GM12878 (cell line): ENCODE results near the gene PCSK9. TPM values are rescaled to one million over a fixed set of nuclear protein-coding genes. Genes with fewer than 3 reads are reported as not detected.

Experiments
- ATAC-seq: fragments of 200-7000 bp; cut with Tn5 transposase; 3 replicates; pipeline ENCODE4 v1.9.1; 2020; ENCODE audit warnings: mild to moderate bottlenecking, moderate library complexity
- BruUV-seq: library from RNA; stranded (reverse); fragments of 400-500 nt; replicated peaks from 2 replicates; lab custom pipeline; 2021; lab: Mats Ljungman, UMichigan
- CTCF ChIA-PET: fragments of 300-600 bp; sonication (Branson Sonifier 250); formaldehyde crosslinking; extraction: SDS; loops from one replicate; lab custom pipeline; 2021; ENCODE audit warnings: inconsistent platforms; lab: Yijun Ruan, JAX
- POLR2A ChIA-PET: fragments of 350-600 bp; formaldehyde crosslinking; extraction: SDS; loops from one replicate; lab custom pipeline; 2021; ENCODE audit warnings: inconsistent platforms; lab: Charles Lee
- RAD21 ChIA-PET: fragments of 300-600 bp; sonication (Branson Sonifier 250); formaldehyde crosslinking; loops from one replicate; lab custom pipeline; 2023; ENCODE audit warnings: antibody characterized with exemption; ENCODE audit not compliant: unreplicated experiment; lab: Charles Lee
- SMC1A ChIA-PET: fragments of 300-600 bp; sonication (Branson Sonifier 250); formaldehyde crosslinking; loops from one replicate; lab custom pipeline; 2023; ENCODE audit not compliant: unreplicated experiment, uncharacterized antibody; lab: Charles Lee
- DNase-seq: peaks from one replicate; pipeline ENCODE4 v3.0.0-alpha.2; 2011; ENCODE audit warnings: low read depth, low spot score
- FAIRE-seq: peaks from 3 replicates; lab custom pipeline; 2011; peaks lifted over from hg19 to GRCh38; lab: Jason Lieb, UNC
- H2AFZ ChIP-seq: 2 replicates; pipeline ENCODE4 v1.6.0; 2011; ENCODE audit warnings: low read depth, low read length, control low read depth; ENCODE audit not compliant: control insufficient read depth
- H3K27ac ChIP-seq: 2 replicates; pipeline ENCODE4 v1.5.1; 2011; ENCODE audit warnings: control low read depth; ENCODE audit not compliant: control insufficient read depth, insufficient read depth
- H3K27me3 ChIP-seq, 2 experiments: replicated peaks in 1 of 2; 2 replicates each; pipeline versions ENCODE4 v1.6.0 to v1.6.1; 2011; ENCODE audit warnings: low read length in 1 of 2; ENCODE audit not compliant: control insufficient read depth in 2 of 2, insufficient read depth in 2 of 2
- H3K36me3 ChIP-seq, 2 experiments: 2 replicates each; pipeline ENCODE4 v1.5.1; 2011; ENCODE audit warnings: low read length in 1 of 2; ENCODE audit not compliant: control insufficient read depth in 2 of 2, insufficient read depth in 2 of 2
- H3K4me1 ChIP-seq: 2 replicates; pipeline ENCODE4 v1.6.1; 2011; ENCODE audit warnings: mild to moderate bottlenecking, low read length, moderate library complexity, mixed read lengths; ENCODE audit not compliant: control insufficient read depth, insufficient read depth
- H3K4me2 ChIP-seq: 2 replicates; pipeline ENCODE4 v1.6.0; 2011; ENCODE audit warnings: control low read depth; ENCODE audit not compliant: control insufficient read depth, insufficient read depth
- H3K4me3 ChIP-seq: fragments of 200-600 bp; sonication (generic); 2 replicates; pipeline ENCODE4 v1.5.1; 2016
- H3K79me2 ChIP-seq: 2 replicates; pipeline ENCODE4 v1.6.0; 2011; ENCODE audit warnings: low read length; ENCODE audit not compliant: control insufficient read depth, insufficient read depth
- H3K9ac ChIP-seq: 2 replicates; pipeline ENCODE4 v1.8.0; 2011; ENCODE audit warnings: low read length, control low read depth, mixed read lengths; ENCODE audit not compliant: control insufficient read depth, insufficient read depth
- H3K9me3 ChIP-seq: replicated peaks from 3 replicates; pipeline ENCODE4 v1.5.1; 2011; ENCODE audit warnings: mild to moderate bottlenecking, low read length; ENCODE audit not compliant: control insufficient read depth, insufficient read depth
- H4K20me1 ChIP-seq: 2 replicates; pipeline ENCODE4 v1.6.0; 2011; ENCODE audit not compliant: control insufficient read depth, insufficient read depth
- BCLAF1 ChIP-seq: fragments of 450-650 bp; IDR thresholded peaks from 2 replicates; pipeline ENCODE4 v1.6.1; 2017; ENCODE audit warnings: antibody characterized with exemption, mild to moderate bottlenecking, moderate library complexity
- BHLHE40 ChIP-seq, 2 experiments: fragments of 450-650 bp in 1 of 2; IDR thresholded peaks; 2 replicates each; pipeline ENCODE4 v1.6.1; 2011 to 2017; ENCODE audit warnings: low read depth in 2 of 2, borderline replicate concordance in 1 of 2, improper control_type of control experiment in 1 of 2, low read length in 1 of 2, mild to moderate bottlenecking in 1 of 2
- CBX3 ChIP-seq: fragments of 200-600 bp; sonication (generic); IDR thresholded peaks from 2 replicates; pipeline ENCODE4 v1.6.1; 2016; ENCODE audit warnings: low read depth, borderline replicate concordance
- EED ChIP-seq: sonication (generic); IDR thresholded peaks from 2 replicates; pipeline ENCODE4 v1.6.1; 2016; ENCODE audit warnings: antibody characterized with exemption, low read depth
- ESRRA ChIP-seq: IDR thresholded peaks from 2 replicates; pipeline ENCODE4 v1.6.1; 2012; ENCODE audit warnings: mild to moderate bottlenecking, low read length, improper control_type of control experiment
- ETV6 ChIP-seq, 2 experiments: fragments of 450-650 bp in 1 of 2; IDR thresholded peaks in 1 of 2; conservative IDR thresholded peaks in 1 of 2; 2 replicates each; pipeline ENCODE4 v1.6.1; 2014; ENCODE audit warnings: antibody characterized with exemption in 1 of 2, borderline replicate concordance in 1 of 2, low read depth in 1 of 2, mild to moderate bottlenecking in 1 of 2, moderate library complexity in 1 of 2
- GABPA ChIP-seq: IDR thresholded peaks from 2 replicates; pipeline ENCODE4 v1.6.1; 2014; ENCODE audit warnings: antibody characterized with exemption, low read depth, mild to moderate bottlenecking, inconsistent platforms
- KAT2A ChIP-seq: conservative IDR thresholded peaks from 2 replicates; pipeline ENCODE4 v1.6.1; 2011; ENCODE audit warnings: low read depth, low read length; ENCODE audit not compliant: control insufficient read depth
- MEF2B ChIP-seq: fragments of 450-650 bp; IDR thresholded peaks from 2 replicates; pipeline ENCODE4 v1.6.1; 2018; ENCODE audit warnings: mild to moderate bottlenecking, moderate library complexity; ENCODE audit not compliant: partially characterized antibody, poor library complexity, severe bottlenecking
- MTA3 ChIP-seq: IDR thresholded peaks from 2 replicates; pipeline ENCODE4 v1.6.1; 2012; ENCODE audit warnings: low read length, inconsistent platforms, borderline replicate concordance
- NFIC ChIP-seq: IDR thresholded peaks from 2 replicates; pipeline ENCODE4 v1.6.1; 2012; ENCODE audit warnings: low read depth, mild to moderate bottlenecking, inconsistent platforms, low read length, moderate library complexity
- RAD51 ChIP-seq: fragments of 450-650 bp; IDR thresholded peaks from 2 replicates; pipeline ENCODE4 v1.6.1; 2016; ENCODE audit warnings: moderate library complexity, mild to moderate bottlenecking, inconsistent platforms
- RB1 ChIP-seq: fragments of 450-650 bp; formaldehyde crosslinking; IDR thresholded peaks from 2 replicates; pipeline ENCODE4 v1.6.1; 2017; ENCODE audit warnings: mild to moderate bottlenecking, borderline replicate concordance
- REST ChIP-seq: IDR thresholded peaks from 2 replicates; pipeline ENCODE4 v1.6.1; 2012; ENCODE audit warnings: mild to moderate bottlenecking, low read depth, low read length
- SPI1 ChIP-seq: IDR thresholded peaks from 2 replicates; pipeline ENCODE4 v1.6.1; 2011; ENCODE audit warnings: low read depth, mild to moderate bottlenecking, low read length, moderate library complexity, borderline replicate concordance; ENCODE audit not compliant: insufficient read depth
- TAF1 ChIP-seq: IDR thresholded peaks from 2 replicates; pipeline ENCODE4 v1.6.1; 2011; ENCODE audit warnings: mild to moderate bottlenecking, low read depth, low read length, borderline replicate concordance
- TBL1XR1 ChIP-seq: IDR thresholded peaks from 2 replicates; pipeline ENCODE4 v1.6.1; 2012; ENCODE audit warnings: low read depth, low read length, improper control_type of control experiment
- TCF3 ChIP-seq: IDR thresholded peaks from 2 replicates; pipeline ENCODE4 v1.6.1; 2012; ENCODE audit warnings: low read depth, mild to moderate bottlenecking, low read length, borderline replicate concordance; ENCODE audit not compliant: insufficient read depth
- ZNF622 ChIP-seq: fragments of 450-650 bp; IDR thresholded peaks from 2 replicates; pipeline ENCODE4 v1.6.1; 2017; ENCODE audit warnings: mild to moderate bottlenecking, inconsistent platforms
- WGBS: methylation state at CpG from one replicate; pipeline ENCODE4 v1.1.6; 2016; ENCODE audit warnings: low lambda C conversion rate; ENCODE audit not compliant: insufficient replicate concordance, insufficient coverage; ENCODE audit errors: missing lambda C conversion rate; 5-methylcytosine and 5-hydroxymethylcytosine counted together
- in situ Hi-C: fragments of 300-500 bp; cut with MboI; formaldehyde crosslinking; loops from 9 replicates; pipeline ENCODE4 v1.14.3; 2018; ENCODE audit warnings: mixed read lengths
- intact Hi-C: fragments of 100-400 bp; cut with micrococcal nuclease; formaldehyde crosslinking; loops from one replicate; pipeline ENCODE4 v1.14.2; 2022; ENCODE audit not compliant: unreplicated experiment
- polyA plus RNA-seq, 11 experiments: library from polyadenylated mRNA; depleted of rRNA in 4 of 11; unstranded in 6 of 11; stranded (reverse) in 5 of 11; fragments of >200 nt; fragmentation: Nextera tagmentation in 4 of 11; fragmentation: Illumina TruSeq in 1 of 11; extraction: Ambion mirVana in 4 of 11; extraction: Trizol in 1 of 11; gene quantifications; 1 replicate in 1 of 11; 2 replicates in 10 of 11; pipeline versions ENCODE4 v1.2.1 to v1.2.3, GENCODE V29; 2011 to 2016; ENCODE audit warnings: inconsistent platforms in 2 of 11, missing spikeins in 2 of 11, low read depth in 1 of 11
- total RNA-seq, 4 experiments: library from RNA; depleted of rRNA in 3 of 4; stranded (reverse); fragments of >200 nt in 3 of 4; fragmentation: Illumina TruSeq in 1 of 4; extraction: Trizol in 1 of 4; gene quantifications; 2 replicates each; pipeline versions ENCODE4 v1.2.1 to v1.2.3, GENCODE V29; 2013 to 2021

Gene PCSK9
- total and polyA plus RNA-seq, 10 of the 15 experiments (the other 5 are each of a cell fraction or from before 2014, with no cell fraction given) = 0.03 to 0.15 TPM; not detected in 8

GRCh38 chr1:55045430-55045829 is 6.1 kb downstream of the PCSK9 start (continued):
- TF ChIP-seq GABPA (no peak), RB1 (no peak), NFIC (no peak), BHLHE40 (IDR thresholded peaks at IDR 0.05; ENCODE audit: borderline replicate concordance in 1 of 2, low read depth in 2 of 2, low read length in 1 of 2) (no peak), MEF2B (no peak), BCLAF1 (no peak), CBX3 (no peak), TCF3 (no peak), TAF1 (no peak), MTA3 (no peak), TBL1XR1 (no peak)

- Histone ChIP-seq H2AFZ (no peak overlapping the region), H3K9me3 (no peaks in the 10 kb centered on the region), H3K9ac (no peak overlapping the region), H3K36me3 (no peaks in the 10 kb centered on the region), H3K27me3 (peaks cover 5 to 7% of the 10 kb centered on the region in 2 experiments), H4K20me1 (no peaks in the 10 kb centered on the region), H3K27ac (no peak overlapping the region), H3K4me3 (no peak overlapping the region), H3K79me2 (no peaks in the 10 kb centered on the region), H3K4me1 (no peaks in the 10 kb centered on the region), H3K4me2 (no peak overlapping the region)
- DNase-seq = no peak
- 11% methylated on average over 4 of the region's 4 CpGs for WGBS
- ChIA-PET CTCF (no interaction called here), SMC1A (no interaction called here), POLR2A (no interaction called here), RAD21 (no interaction called here)
- intact Hi-C loops = no loop called here
- no TSS peak for BruUV-seq
- in situ Hi-C loops = no loop called here
- no peak for ATAC-seq
- FAIRE-seq = no peak
- TF ChIP-seq ESRRA (no peak), RAD51 (no peak), ETV6 (conservative IDR thresholded peaks at IDR 0.05 in 1 of 2, IDR thresholded peaks at IDR 0.05 in 1 of 2; ENCODE audit: borderline replicate concordance in 1 of 2, low read depth in 1 of 2) (no peak), EED (no peak), KAT2A (no peak), ZNF622 (no peak), GABPA (no peak), SPI1 (no peak), REST (no peak)
Measured at GRCh38 chr1:55046871-55047270, 7.5 kb downstream of the PCSK9 start.
